Calu3 (cell line): ENCODE measurements around the gene NSFL1C. TPM values are rescaled to one million over a fixed set of nuclear protein-coding genes. Genes with fewer than 3 reads are reported as not detected.

Experiments
- BruUV-seq: library from RNA; stranded (reverse); fragments of 400-500 nt; replicated peaks from 2 replicates; lab custom pipeline; 2021; lab: Mats Ljungman, UMichigan
- CTCF ChIA-PET: fragments of 300-600 bp; sonication (Branson Sonifier 250); formaldehyde crosslinking; loops from one replicate; lab custom pipeline; 2022; ENCODE audit warnings: antibody characterized with exemption; lab: Charles Lee
- DNase-seq: peaks from one replicate; pipeline ENCODE4 v3.0.0; 2022
- H3K27ac Mint-ChIP-seq: one replicate; pipeline ENCODE4 v1.8.0; 2022; ENCODE audit warnings: mixed read lengths; ENCODE audit not compliant: unreplicated experiment
- H3K27me3 Mint-ChIP-seq: one replicate; pipeline ENCODE4 v1.8.0; 2022; ENCODE audit warnings: mixed read lengths; ENCODE audit not compliant: unreplicated experiment
- H3K36me3 Mint-ChIP-seq: one replicate; pipeline ENCODE4 v1.8.0; 2022; ENCODE audit warnings: mild to moderate bottlenecking, moderate library complexity, mixed read lengths; ENCODE audit not compliant: insufficient read depth, unreplicated experiment
- H3K4me1 Mint-ChIP-seq: one replicate; pipeline ENCODE4 v1.8.0; 2022; ENCODE audit warnings: mild to moderate bottlenecking, low read depth, mixed read lengths; ENCODE audit not compliant: unreplicated experiment
- H3K4me3 Mint-ChIP-seq: one replicate; pipeline ENCODE4 v1.8.0; 2022; ENCODE audit warnings: mild to moderate bottlenecking, low read depth, moderate library complexity, mixed read lengths; ENCODE audit not compliant: unreplicated experiment
- H3K9me3 Mint-ChIP-seq: one replicate; pipeline ENCODE4 v1.8.0; 2022; ENCODE audit warnings: low read depth, mixed read lengths; ENCODE audit not compliant: unreplicated experiment
- CTCF ChIP-seq: fragments of 200-600 bp; IDR thresholded peaks from one replicate; pipeline ENCODE4 v1.8.0; 2022; ENCODE audit warnings: antibody characterized with exemption; ENCODE audit not compliant: unreplicated experiment
- intact Hi-C: fragments of 100-400 bp; cut with micrococcal nuclease; formaldehyde crosslinking; loops from one replicate; pipeline ENCODE4 v1.10.0; 2022; ENCODE audit not compliant: unreplicated experiment
- total RNA-seq: library from RNA; stranded (reverse); gene quantifications from 2 replicates; pipeline ENCODE4 v1.2.3, GENCODE V29; 2022

NSFL1C gene
- total RNA-seq, 1 experiment from 2014 or later: 81.0 TPM

- peak; percentile 72 for DNase-seq
- Mint-ChIP-seq H3K4me1 (peaks cover 52% of the 10 kb centered on the region), H3K36me3 (peaks cover 41% of the 10 kb centered on the region), H3K27ac (peak overlapping the region; percentile 98), H3K4me3 (peak overlapping the region; percentile 68), H3K27me3 (no peaks in the 10 kb centered on the region), H3K9me3 (peaks cover 2% of the 10 kb centered on the region)
- TSS peak; percentile 17 for BruUV-seq
- intact Hi-C loops: no loop called here
- no peak for TF ChIP-seq CTCF
- CTCF ChIA-PET: interaction anchor here (0.7 to 3.4 kb wide), 7 partner anchors 27 to 143 kb away, joined by 3 to 43 read pairs (median 4); no protein-coding TSS in a partner anchor
Observed at GRCh38 chr20:1467355-1468116, 887 bp upstream of the NSFL1C start.

- CTCF ChIA-PET: interaction anchor here (0.7 to 3.4 kb wide), 6 partner anchors 29 to 143 kb away, joined by 3 to 43 read pairs (median 4); no protein-coding TSS in a partner anchor
- Mint-ChIP-seq H3K27ac (peak overlapping the region; percentile 98), H3K4me3 (peak overlapping the region; percentile 68), H3K9me3 (peaks cover 2% of the 10 kb centered on the region), H3K27me3 (no peaks in the 10 kb centered on the region), H3K4me1 (peaks cover 50% of the 10 kb centered on the region), H3K36me3 (peaks cover 41% of the 10 kb centered on the region)
- intact Hi-C loops: no loop called here
- no peak for DNase-seq
- BruUV-seq: no TSS peak
- no peak for TF ChIP-seq CTCF
Observed at GRCh38 chr20:1467082-1467354, 369 bp upstream of the NSFL1C start.

- intact Hi-C loops: no loop called here
- peak overlapping the region; percentile 98 for H3K27ac Mint-ChIP-seq
- CTCF ChIA-PET: interaction anchor here (1.8 to 3.4 kb wide), 2 partner anchors 28 to 38 kb away, joined by 6 to 43 read pairs; no protein-coding TSS in a partner anchor
- no peak for DNase-seq
- H3K27me3 Mint-ChIP-seq: no peaks in the 10 kb centered on the region
- H3K4me1 Mint-ChIP-seq: peaks cover 54% of the 10 kb centered on the region
- BruUV-seq: TSS peak; percentile 33
- TF ChIP-seq CTCF: no peak
- H3K4me3 Mint-ChIP-seq: peak overlapping the region; percentile 68
- peaks cover 49% of the 10 kb centered on the region for H3K36me3 Mint-ChIP-seq
- H3K9me3 Mint-ChIP-seq: peaks cover 2% of the 10 kb centered on the region
Observed at GRCh38 chr20:1465470-1466210, 1.0 kb downstream of the NSFL1C start.

GRCh38 chr20:1463971-1464570 lies 2.6 kb downstream of the NSFL1C start:
- peaks cover 2% of the 10 kb centered on the region for H3K9me3 Mint-ChIP-seq
- no peak overlapping the region for H3K4me3 Mint-ChIP-seq
- intact Hi-C loops: no loop called here
- no peak overlapping the region for H3K27ac Mint-ChIP-seq
- peaks cover 43% of the 10 kb centered on the region for H3K4me1 Mint-ChIP-seq
- H3K27me3 Mint-ChIP-seq: no peaks in the 10 kb centered on the region
- CTCF ChIA-PET: no interaction called here
- peaks cover 52% of the 10 kb centered on the region for H3K36me3 Mint-ChIP-seq
- DNase-seq: no peak
- no TSS peak for BruUV-seq
- TF ChIP-seq CTCF: no peak
